Natural killer cell (primary cell): ENCODE measurements around the gene TRAF3. TPM values are rescaled to one million over a fixed set of nuclear protein-coding genes. Genes with fewer than 3 reads are reported as not detected.
"Not testable (repeated sequence)": the region's sequence is repeated elsewhere in the genome, so short reads cannot be mapped to it uniquely, and the experiment has no call there.

ENCODE experiments used
- ATAC-seq, 3 donors: fragments of 150-1000 bp in 2 of 3; fragments of 200-7000 bp in 1 of 3; cut with Tn5 transposase; 1 replicate in 1 of 3; 2 replicates in 2 of 3; pipeline ENCODE4 v1.10.0; 2021; ENCODE audit warnings: mild to moderate bottlenecking in 2 of 3, moderate library complexity in 2 of 3
- DNase-seq, 2 donors: peaks; one replicate each; pipeline versions ENCODE4 v3.0.0 to v3.0.0-alpha.2; 2013 to 2021; ENCODE audit warnings: mixed read lengths in 1 of 2
- H3K27ac ChIP-seq: one replicate; pipeline ENCODE4 v1.5.1; 2013; ENCODE audit warnings: mild to moderate bottlenecking, low read length
- H3K27me3 ChIP-seq: one replicate; pipeline ENCODE4 v1.6.1; 2013; ENCODE audit warnings: low read length; ENCODE audit not compliant: control insufficient read depth, insufficient read depth
- H3K36me3 ChIP-seq: one replicate; pipeline ENCODE4 v1.6.1; 2013; ENCODE audit warnings: low read length; ENCODE audit not compliant: control insufficient read depth, insufficient read depth
- H3K4me1 ChIP-seq: one replicate; pipeline ENCODE4 v1.6.1; 2013; ENCODE audit warnings: low read length; ENCODE audit not compliant: control insufficient read depth, insufficient read depth
- H3K4me3 ChIP-seq: one replicate; pipeline ENCODE4 v1.5.1; 2013; ENCODE audit warnings: low read length
- H3K9me3 ChIP-seq: one replicate; pipeline ENCODE4 v1.6.1; 2013; ENCODE audit warnings: low read length; ENCODE audit not compliant: control insufficient read depth, insufficient read depth
- H3K27ac Mint-ChIP-seq, 2 donors: one replicate each; pipeline ENCODE4 v1.8.0; 2022; ENCODE audit warnings: mild to moderate bottlenecking in 2 of 2, mixed read lengths in 2 of 2, moderate library complexity in 1 of 2
- H3K27me3 Mint-ChIP-seq, 2 donors: one replicate each; pipeline ENCODE4 v1.8.0; 2022; ENCODE audit warnings: low read depth in 2 of 2, mixed read lengths in 2 of 2
- H3K36me3 Mint-ChIP-seq: one replicate; pipeline ENCODE4 v1.8.0; 2022; ENCODE audit warnings: mixed read lengths
- H3K4me1 Mint-ChIP-seq, 2 donors: one replicate each; pipeline ENCODE4 v1.8.0; 2022; ENCODE audit warnings: mixed read lengths in 2 of 2
- H3K4me3 Mint-ChIP-seq: one replicate; pipeline ENCODE4 v1.8.0; 2022; ENCODE audit warnings: mild to moderate bottlenecking, moderate library complexity, mixed read lengths
- H3K9me3 Mint-ChIP-seq, 2 donors: one replicate each; pipeline ENCODE4 v1.8.0; 2022; ENCODE audit warnings: mixed read lengths in 2 of 2
- CTCF ChIP-seq: fragments of 200-600 bp; IDR thresholded peaks from one replicate; pipeline ENCODE4 v1.8.0; 2022; ENCODE audit warnings: antibody characterized with exemption
- WGBS: methylation state at CpG from one replicate; pipeline ENCODE4 v1.1.7; 2013; ENCODE audit warnings: missing lambda C conversion rate; ENCODE audit not compliant: insufficient coverage; 5-methylcytosine and 5-hydroxymethylcytosine counted together
- intact Hi-C: fragments of 100-400 bp; cut with micrococcal nuclease; formaldehyde crosslinking; loops from one replicate; pipeline ENCODE4 v1.14.2; 2022
- total RNA-seq, 4 donors: library from RNA; stranded (reverse); fragments of 120-200 nt in 1 of 4; gene quantifications; one replicate each; pipeline versions ENCODE4 v1.2.3 to v1.2.4, GENCODE V29; 2013 to 2022

TRAF3 gene
- total RNA-seq, 3 donors from 2014 or later (not counting 1 experiment from before 2014, with no cell fraction given): 21.0 to 31.6 (median 23.5) TPM

GRCh38 chr14:102873546-102874061, 96.4 kb downstream of the TRAF3 start:
- intact Hi-C loops: no loop called here
- 96% methylated on average over 7 of the region's 7 CpGs for WGBS
- H3K36me3 Mint-ChIP-seq: no peaks in the 10 kb centered on the region
- H3K9me3 ChIP-seq: no peaks in the 10 kb centered on the region
- H3K27me3 ChIP-seq: no peaks in the 10 kb centered on the region
- H3K4me1 ChIP-seq: no peaks in the 10 kb centered on the region
- H3K4me3 ChIP-seq: no peak overlapping the region
- H3K4me1 Mint-ChIP-seq: no peaks in the 10 kb centered on the region
- no peak overlapping the region for H3K27ac ChIP-seq
- TF ChIP-seq CTCF: no peak
- no peak overlapping the region for H3K27ac Mint-ChIP-seq
- H3K9me3 Mint-ChIP-seq: no peaks in the 10 kb centered on the region
- H3K36me3 ChIP-seq: peaks cover 62% of the 10 kb centered on the region
- H3K4me3 Mint-ChIP-seq: no peak overlapping the region
- no peaks in the 10 kb centered on the region for H3K27me3 Mint-ChIP-seq
- no peak for DNase-seq
- ATAC-seq: no peak

GRCh38 chr14:102875652-102876051, 98.4 kb downstream of the TRAF3 start:
- 100% methylated on average over 2 of the region's 2 CpGs for WGBS
- intact Hi-C loops: no loop called here
- ATAC-seq: no peak

GRCh38 chr14:102877511-102877910, 100.3 kb downstream of the TRAF3 start:
- intact Hi-C loops, H3K4me3 Mint-ChIP-seq, H3K4me1 ChIP-seq, H3K36me3 Mint-ChIP-seq, H3K9me3 Mint-ChIP-seq, DNase-seq, H3K4me1 Mint-ChIP-seq, H3K4me3 ChIP-seq, H3K9me3 ChIP-seq, H3K27me3 ChIP-seq, H3K27ac ChIP-seq, ATAC-seq, H3K27ac Mint-ChIP-seq, H3K27me3 Mint-ChIP-seq: not testable (repeated sequence)
- peaks cover 49% of the 10 kb centered on the region for H3K36me3 ChIP-seq
- WGBS: 97% methylated on average over 10 of the region's 10 CpGs

More at GRCh38 chr14:102875652-102876051, 98.4 kb downstream of the TRAF3 start:
- no peaks in the 10 kb centered on the region for H3K9me3 Mint-ChIP-seq
- no peaks in the 10 kb centered on the region for H3K4me1 Mint-ChIP-seq
- TF ChIP-seq CTCF: no peak
- H3K4me3 Mint-ChIP-seq: no peak overlapping the region
- no peaks in the 10 kb centered on the region for H3K27me3 ChIP-seq
- no peaks in the 10 kb centered on the region for H3K27me3 Mint-ChIP-seq
- no peak for DNase-seq
- H3K4me1 ChIP-seq: no peaks in the 10 kb centered on the region
- no peaks in the 10 kb centered on the region for H3K36me3 Mint-ChIP-seq
- no peak overlapping the region for H3K27ac ChIP-seq
- no peak overlapping the region for H3K27ac Mint-ChIP-seq
- no peak overlapping the region for H3K4me3 ChIP-seq
- H3K36me3 ChIP-seq: peaks cover 59% of the 10 kb centered on the region
- H3K9me3 ChIP-seq: no peaks in the 10 kb centered on the region

GRCh38 chr14:102878174-102878969, 101.1 kb downstream of the TRAF3 start:
- Mint-ChIP-seq H3K36me3 (peaks cover 4% of the 10 kb centered on the region), H3K4me1 (no peaks in the 10 kb centered on the region), H3K27me3 (no peaks in the 10 kb centered on the region), H3K27ac (no peak overlapping the region), H3K9me3 (no peaks in the 10 kb centered on the region), H3K4me3 (no peak overlapping the region)
- DNase-seq (no peak), ATAC-seq (peak in 1 of 3 donors; percentile 32)
- H3K4me1 ChIP-seq: no peaks in the 10 kb centered on the region
- H3K27ac ChIP-seq: no peak overlapping the region
- H3K4me3 ChIP-seq: no peak overlapping the region
- no peak for TF ChIP-seq CTCF
- intact Hi-C loops: no loop called here
- no peaks in the 10 kb centered on the region for H3K27me3 ChIP-seq
- H3K9me3 ChIP-seq: no peaks in the 10 kb centered on the region
- H3K36me3 ChIP-seq: peaks cover 44% of the 10 kb centered on the region
- WGBS: 89% methylated on average over 6 of the region's 6 CpGs
